ENCODE results near the gene ZNF527.
A peak's percentile ranks its signal among the peaks of the same experiment; 100 is the strongest.
"Not testable (repeated sequence)": the region's sequence is repeated elsewhere in the genome, so short reads cannot be mapped to it uniquely, and the experiment has no call there.

ZNF527 gene

GRCh38 chr19:37370880-37371661, at the start of gene ZNF527:
TSS of gene ZNF527 (plus strand) at chr19:37371099. CDS start at chr19:37374199, 3,100 bp downstream.
- DNase-seq (ENCODE audit: low spot score), result peak; percentile 90

GRCh38 chr19:37329686-37330085, 41.2 kb upstream of the ZNF527 start:
- no peak for DNase-seq (ENCODE audit: low spot score)

- no peak for DNase-seq (ENCODE audit: low spot score)
Measured at GRCh38 chr19:37332839-37333238, 38.1 kb upstream of the ZNF527 start.

- DNase-seq (ENCODE audit: low spot score), result no peak
Measured at GRCh38 chr19:37333457-37333856, 37.4 kb upstream of the ZNF527 start.

GRCh38 chr19:37334179-37335071, 36.5 kb upstream of the ZNF527 start:
- no peak for DNase-seq (ENCODE audit: low spot score)

GRCh38 chr19:37342753-37343152, 28.1 kb upstream of the ZNF527 start:
- DNase-seq (ENCODE audit: low spot score), result no peak

GRCh38 chr19:37346091-37346490, 24.8 kb upstream of the ZNF527 start:
- no peak for DNase-seq (ENCODE audit: low spot score)

- no peak for DNase-seq (ENCODE audit: low spot score)
Measured at GRCh38 chr19:37348060-37348459, 22.8 kb upstream of the ZNF527 start.

- no peak for DNase-seq (ENCODE audit: low spot score)
Measured at GRCh38 chr19:37353968-37354367, 16.9 kb upstream of the ZNF527 start.

GRCh38 chr19:37355901-37356300, 15.0 kb upstream of the ZNF527 start:
- no peak for DNase-seq (ENCODE audit: low spot score)

GRCh38 chr19:37361994-37362393, 8.9 kb upstream of the ZNF527 start:
- DNase-seq (ENCODE audit: low spot score), result no peak

GRCh38 chr19:37362733-37363132, 8.2 kb upstream of the ZNF527 start:
- no peak for DNase-seq (ENCODE audit: low spot score)

GRCh38 chr19:37370386-37370879, 466 bp upstream of the ZNF527 start:
- not testable (repeated sequence) for DNase-seq (ENCODE audit: low spot score)

GRCh38 chr19:37389234-37389633, 18.3 kb downstream of the ZNF527 start:
- no peak for DNase-seq (ENCODE audit: low spot score)

GRCh38 chr19:37391399-37391798, 20.5 kb downstream of the ZNF527 start:
- not testable (repeated sequence) for DNase-seq (ENCODE audit: low spot score)

GRCh38 chr19:37401078-37401477, 30.2 kb downstream of the ZNF527 start:
- DNase-seq (ENCODE audit: low spot score), result no peak

GRCh38 chr19:37403403-37403802, 32.5 kb downstream of the ZNF527 start:
- DNase-seq (ENCODE audit: low spot score), result no peak

- DNase-seq (ENCODE audit: low spot score), result not testable (repeated sequence)
Measured at GRCh38 chr19:37406140-37406846, 35.4 kb downstream of the ZNF527 start.

GRCh38 chr19:37412700-37413099, 41.8 kb downstream of the ZNF527 start:
- DNase-seq (ENCODE audit: low spot score), result no peak

GRCh38 chr19:37413313-37414084, 42.6 kb downstream of the ZNF527 start:
- DNase-seq (ENCODE audit: low spot score), result no peak
